IPS-11a (cell line): ENCODE data around the gene SLC12A1.

ENCODE experiments used
- H3K4me3 ChIP-seq: one replicate; pipeline ENCODE4 v1.5.1; 2013; ENCODE audit warnings: low read depth, low read length, control low read depth

Gene SLC12A1

GRCh38 chr15:48205981-48206380 lies at the start of gene SLC12A1:
Gene SLC12A1 (plus strand): TSS chr15:48206302. CDS start chr15:48207720, 1,418 bp downstream.
- no peak within 1 kb of the TSS for H3K4me3 ChIP-seq

GRCh38 chr15:48168616-48169015 lies 37.5 kb upstream of the SLC12A1 start:
- H3K4me3 ChIP-seq: no peak overlapping the region

- H3K4me3 ChIP-seq: no peak overlapping the region
Measured at GRCh38 chr15:48170981-48171380, 35.1 kb upstream of the SLC12A1 start.

GRCh38 chr15:48175126-48175525 lies 31.0 kb upstream of the SLC12A1 start:
- no peak overlapping the region for H3K4me3 ChIP-seq

GRCh38 chr15:48176112-48176511 lies 30.0 kb upstream of the SLC12A1 start:
- no peak overlapping the region for H3K4me3 ChIP-seq

GRCh38 chr15:48176957-48177356 lies 29.1 kb upstream of the SLC12A1 start:
- peak overlapping the region; percentile 68 for H3K4me3 ChIP-seq

- peak overlapping the region; percentile 68 for H3K4me3 ChIP-seq
Measured at GRCh38 chr15:48177383-48177765, 28.7 kb upstream of the SLC12A1 start.

- peak within 1 kb of the TSS; percentile 68 for H3K4me3 ChIP-seq
Measured at GRCh38 chr15:48177766-48178647, 28.1 kb upstream of the SLC12A1 start, which contains the start of gene MYEF2. Gene MYEF2 (minus strand): TSS chr15:48178295. CDS start chr15:48178237, 58 bp downstream.

- peak overlapping the region; percentile 42 for H3K4me3 ChIP-seq
Measured at GRCh38 chr15:48178648-48178931, 27.5 kb upstream of the SLC12A1 start.

GRCh38 chr15:48182749-48183148 lies 23.4 kb upstream of the SLC12A1 start:
- H3K4me3 ChIP-seq: no peak overlapping the region

- no peak overlapping the region for H3K4me3 ChIP-seq
Measured at GRCh38 chr15:48185529-48185928, 20.6 kb upstream of the SLC12A1 start.

GRCh38 chr15:48186271-48186670 lies 19.8 kb upstream of the SLC12A1 start:
- H3K4me3 ChIP-seq: no peak overlapping the region

GRCh38 chr15:48190932-48191573 lies 15.0 kb upstream of the SLC12A1 start:
- H3K4me3 ChIP-seq: peak overlapping the region; percentile 47

GRCh38 chr15:48191574-48192225 lies 14.4 kb upstream of the SLC12A1 start, which contains the start of gene CTXN2:
Gene CTXN2 (plus strand): TSS chr15:48191665. CDS start chr15:48201301, 9,636 bp downstream.
- peak within 1 kb of the TSS; percentile 47 for H3K4me3 ChIP-seq

- no peak overlapping the region for H3K4me3 ChIP-seq
Measured at GRCh38 chr15:48202068-48202467, 4.0 kb upstream of the SLC12A1 start.

GRCh38 chr15:48221261-48221660 lies 15.2 kb downstream of the SLC12A1 start:
- H3K4me3 ChIP-seq: no peak overlapping the region

GRCh38 chr15:48221885-48222284 lies 15.8 kb downstream of the SLC12A1 start:
- no peak overlapping the region for H3K4me3 ChIP-seq

- no peak overlapping the region for H3K4me3 ChIP-seq
Measured at GRCh38 chr15:48222627-48223026, 16.5 kb downstream of the SLC12A1 start.

- H3K4me3 ChIP-seq: no peak overlapping the region
Measured at GRCh38 chr15:48225771-48226170, 19.7 kb downstream of the SLC12A1 start.

GRCh38 chr15:48230498-48230897 lies 24.4 kb downstream of the SLC12A1 start:
- no peak overlapping the region for H3K4me3 ChIP-seq

GRCh38 chr15:48233246-48233645 lies 27.1 kb downstream of the SLC12A1 start:
- no peak overlapping the region for H3K4me3 ChIP-seq

- H3K4me3 ChIP-seq: no peak overlapping the region
Measured at GRCh38 chr15:48239334-48239733, 33.2 kb downstream of the SLC12A1 start.
